ENCODE data around the gene USP6NL.

USP6NL gene

DNA sequence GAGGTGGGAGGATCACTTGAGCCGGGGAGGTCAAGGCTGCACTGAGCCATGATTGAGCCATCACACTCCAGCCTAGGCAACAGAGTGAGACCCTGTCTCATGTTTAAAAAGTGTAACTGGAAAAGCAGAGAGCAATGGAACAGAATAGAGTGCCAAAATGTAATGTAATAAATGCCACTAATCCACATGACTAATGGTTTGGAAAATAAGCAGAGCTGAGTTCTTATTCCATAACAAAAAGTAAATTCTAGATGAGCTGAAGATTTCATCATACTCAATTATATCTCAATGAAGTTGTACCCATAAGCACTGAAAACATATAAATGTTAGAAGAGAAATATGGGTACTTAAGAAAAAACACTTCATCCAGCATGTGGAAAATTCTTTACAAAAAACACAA, 132.6 kb downstream of the USP6NL start:
- no peak for DNase-seq (ENCODE audit: low read depth)

DNA sequence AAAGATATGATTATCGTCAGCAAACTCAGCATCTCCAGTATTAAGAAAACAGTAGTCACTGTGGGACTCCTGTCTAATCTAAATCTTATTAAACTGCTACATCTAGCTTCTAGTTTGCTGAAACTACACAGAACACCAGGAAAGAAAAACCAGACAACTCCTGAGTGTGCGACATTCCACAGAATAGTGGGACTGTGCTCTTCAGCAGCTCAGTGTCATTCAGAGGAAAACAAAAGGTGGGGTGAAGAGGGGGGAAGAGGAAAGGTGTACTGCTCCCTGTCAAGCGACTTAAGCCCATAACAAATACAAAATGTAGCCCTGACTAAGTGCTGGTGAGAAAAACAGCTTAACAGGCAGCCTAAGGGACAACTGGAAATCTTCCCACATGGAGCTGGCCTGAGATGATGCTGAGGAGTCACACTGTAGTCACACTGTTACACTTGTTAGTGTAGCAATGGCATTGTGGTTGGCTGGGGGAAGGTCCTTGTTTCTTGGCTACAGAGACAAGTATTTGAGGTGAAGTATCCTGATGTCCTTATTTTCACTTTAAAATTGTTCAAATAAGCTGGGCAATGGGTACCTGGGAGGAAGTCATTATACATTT, 135.5 kb downstream of the USP6NL start:
- no peak for DNase-seq (ENCODE audit: low read depth)

DNA sequence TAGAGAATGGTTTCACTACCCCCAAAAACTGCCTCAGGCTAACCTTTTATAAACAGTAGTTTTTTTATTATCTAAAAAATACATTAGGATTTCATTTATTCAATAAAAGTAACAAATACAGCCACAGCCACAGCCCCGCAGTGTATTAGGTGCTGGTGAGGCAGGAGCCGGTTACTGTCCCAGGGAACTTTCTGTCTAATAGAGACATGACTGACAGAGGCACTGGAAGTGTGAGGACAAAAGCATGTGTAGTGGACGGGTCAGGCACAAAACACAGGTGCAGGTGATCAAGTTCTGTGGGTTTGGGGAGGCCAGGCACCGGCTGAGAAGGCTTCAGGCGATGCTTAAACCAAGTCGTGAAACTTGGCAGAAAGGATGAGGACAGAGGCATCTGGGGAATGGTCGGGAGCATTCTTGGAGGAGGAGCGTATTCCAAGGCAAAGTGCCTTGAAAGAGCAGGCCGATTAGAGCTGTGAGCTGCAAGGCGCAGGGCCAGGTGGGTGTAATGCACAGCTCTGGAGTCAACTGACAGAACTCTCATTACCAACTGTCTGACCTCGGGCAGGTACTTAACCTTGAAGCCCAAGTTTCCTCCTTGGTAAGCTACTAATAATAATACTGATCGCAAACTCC, 138.2 kb downstream of the USP6NL start:
- no peak for DNase-seq (ENCODE audit: low read depth)

DNA sequence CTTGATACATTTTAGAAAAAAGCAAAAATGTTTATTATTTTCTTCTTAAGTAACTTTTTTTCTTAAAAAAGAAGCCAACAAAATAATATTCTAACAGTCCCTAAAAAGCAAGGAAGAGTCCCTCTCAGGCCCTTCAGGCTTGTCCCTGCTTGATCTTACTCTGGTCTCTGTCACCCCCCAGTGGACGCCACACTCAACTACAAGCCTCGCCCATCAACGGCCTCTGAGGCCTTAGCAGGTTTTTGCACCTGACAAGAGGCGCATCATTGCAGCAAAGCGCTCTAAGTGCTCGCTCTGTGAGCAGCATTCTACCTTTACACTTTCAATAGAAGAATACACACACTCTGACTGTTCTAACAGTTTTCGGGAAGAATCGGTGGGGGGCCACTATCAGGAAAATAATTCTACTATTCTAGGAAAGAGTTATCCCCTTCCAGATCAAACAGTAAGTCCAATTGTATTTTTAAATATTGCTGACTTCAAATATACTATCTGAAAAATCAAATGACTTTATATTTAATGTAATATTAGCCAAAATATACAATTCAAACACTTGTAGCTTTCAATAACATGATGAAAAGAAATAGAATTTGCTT, 139.2 kb downstream of the USP6NL start:
- DNase-seq (ENCODE audit: low read depth): peak; percentile 54

DNA sequence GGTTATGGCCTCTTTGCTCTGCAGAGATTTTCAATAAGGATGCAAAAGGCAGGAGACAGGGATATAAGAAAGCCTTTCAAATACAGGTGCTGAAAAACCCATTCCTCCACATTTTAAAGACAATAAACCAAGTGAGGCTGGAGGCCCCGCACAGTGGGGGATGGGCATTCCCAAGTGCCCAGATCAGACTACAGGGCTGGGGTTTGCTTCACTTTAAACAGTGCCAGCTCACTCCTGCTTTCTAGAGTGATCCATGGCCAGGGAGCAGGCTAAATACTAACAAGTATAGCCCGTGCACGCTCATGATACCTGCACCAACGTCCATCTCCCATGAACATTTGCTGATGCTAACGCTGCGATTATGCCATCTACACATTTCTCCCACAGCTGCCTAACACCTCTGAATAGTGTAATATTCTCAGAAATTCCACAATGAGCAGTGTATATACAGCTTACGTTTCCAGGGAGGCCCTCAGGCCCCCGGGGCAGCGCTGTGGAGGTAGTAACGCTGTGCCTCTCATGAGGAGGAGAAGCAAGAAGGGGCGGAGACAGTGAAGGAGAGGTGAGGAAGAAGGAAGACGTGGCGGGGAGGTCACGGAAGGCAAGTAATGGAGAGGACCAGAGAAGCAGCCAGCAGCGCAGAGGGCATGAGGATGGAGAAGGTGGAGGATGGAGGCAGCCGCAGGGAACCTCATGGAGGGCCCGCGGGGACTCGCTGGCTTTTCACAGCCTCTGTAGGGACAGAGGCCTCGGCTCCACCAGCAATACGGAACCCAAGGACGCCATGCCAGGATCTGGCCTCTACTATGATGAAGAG, 141.7 kb downstream of the USP6NL start:
- no peak for DNase-seq (ENCODE audit: low read depth)

DNA sequence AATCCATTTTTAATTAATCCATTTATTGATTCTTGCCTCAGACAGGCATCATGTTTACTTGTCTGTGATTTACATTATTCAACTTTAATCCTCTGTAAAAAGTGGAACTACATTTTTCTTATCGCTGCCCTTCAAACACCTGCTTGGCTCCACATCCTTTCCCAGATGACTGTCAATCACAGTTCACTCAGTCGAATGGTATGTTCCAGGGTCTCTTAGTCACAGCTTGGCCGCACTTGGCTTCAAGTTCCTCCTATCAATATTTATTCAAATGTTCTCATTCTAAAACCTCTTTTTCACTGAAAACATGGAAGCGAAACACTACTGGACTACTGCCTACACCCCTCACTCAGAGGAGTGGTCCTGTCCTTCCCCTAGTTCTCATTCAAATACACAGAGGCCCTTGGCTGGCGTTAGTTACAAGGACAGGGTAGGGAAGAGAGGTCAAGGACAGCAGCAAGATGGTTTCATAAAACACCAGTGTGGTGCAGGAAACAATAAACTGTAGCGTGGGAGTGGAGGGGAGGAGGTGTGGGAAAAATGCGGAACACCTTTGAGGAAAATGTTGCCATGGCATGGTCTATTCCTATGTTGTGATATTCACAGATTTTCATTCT, 143.2 kb downstream of the USP6NL start:
- no peak for DNase-seq (ENCODE audit: low read depth)

DNA sequence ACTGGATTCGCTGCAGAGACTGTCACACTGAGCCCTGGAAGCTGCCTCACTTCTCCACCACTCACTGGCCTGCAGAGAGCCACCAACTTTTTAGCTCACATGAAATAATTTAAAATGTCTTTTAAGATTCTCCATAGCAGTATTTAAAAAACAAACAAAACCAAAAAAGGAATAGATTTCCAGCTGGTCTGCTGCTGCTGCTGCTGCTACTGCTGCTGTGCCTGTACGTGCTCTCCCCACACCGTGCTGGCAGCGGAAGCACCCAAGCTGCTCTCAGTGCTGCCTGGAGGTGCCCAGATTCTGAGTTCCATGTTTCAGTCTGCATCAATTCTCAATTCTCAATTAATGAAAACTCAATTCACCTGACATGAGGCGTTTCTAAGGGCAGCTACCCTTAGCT, 146.0 kb downstream of the USP6NL start:
- no peak for DNase-seq (ENCODE audit: low read depth)

DNA sequence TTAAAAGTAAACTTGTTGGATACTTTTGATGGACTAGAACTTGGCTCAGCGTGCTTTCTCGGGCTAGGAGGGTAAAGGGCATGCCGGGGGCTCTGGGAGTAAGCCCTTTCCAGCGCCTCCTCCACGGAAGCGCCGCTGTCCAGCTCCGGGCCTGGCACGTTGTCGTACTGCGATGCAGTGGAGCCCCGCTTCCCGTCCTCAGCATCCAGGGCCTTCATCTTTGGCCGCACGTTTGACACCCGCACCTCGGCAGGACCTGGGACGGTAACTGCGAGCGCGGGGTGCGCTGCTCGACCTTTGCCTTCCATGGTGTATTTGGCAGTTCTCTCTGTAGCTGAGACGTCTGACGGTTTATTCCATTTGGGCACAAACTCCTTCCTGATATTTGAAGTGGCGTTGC, 148.3 kb downstream of the USP6NL start:
- DNase-seq (ENCODE audit: low read depth): no peak

DNA sequence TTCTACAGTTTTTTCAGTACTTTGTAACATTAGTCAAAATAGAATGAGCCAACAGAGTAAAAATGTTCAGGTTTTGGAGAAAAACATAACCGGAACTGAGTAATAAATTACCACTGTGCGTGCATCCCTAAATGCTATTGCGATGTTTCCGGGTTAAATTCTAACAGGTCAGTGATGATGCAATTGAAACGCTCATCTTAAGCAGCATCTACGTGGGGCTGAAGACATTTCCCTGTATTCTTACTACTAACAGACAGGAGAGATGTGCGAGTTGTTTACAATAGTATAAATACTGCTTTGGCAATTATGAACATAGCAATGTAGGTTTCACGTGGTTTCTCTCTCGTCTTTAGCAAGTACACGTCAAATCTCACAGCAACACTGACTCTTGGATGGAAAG, 149.4 kb downstream of the USP6NL start:
- no peak for DNase-seq (ENCODE audit: low read depth)

DNA sequence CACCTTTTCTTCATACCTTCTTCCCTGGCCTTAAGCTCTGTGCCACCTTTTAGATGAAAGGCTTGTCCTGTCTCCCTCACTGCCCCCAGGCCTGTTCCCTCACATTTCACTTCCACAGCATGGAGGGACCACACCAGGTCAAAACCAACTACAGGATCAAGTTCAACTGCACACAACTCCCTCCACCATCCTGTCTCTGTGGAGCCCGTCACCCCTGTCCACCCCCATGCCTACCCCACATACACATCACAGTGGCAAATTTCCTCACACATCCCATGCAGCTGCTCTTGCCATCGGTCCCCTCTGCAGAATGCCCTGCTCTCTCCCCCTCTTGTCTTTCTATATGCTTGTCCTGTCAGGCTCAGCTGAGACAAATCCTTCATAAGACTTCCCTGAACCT, 154.1 kb downstream of the USP6NL start:
- no peak for DNase-seq (ENCODE audit: low read depth)

DNA sequence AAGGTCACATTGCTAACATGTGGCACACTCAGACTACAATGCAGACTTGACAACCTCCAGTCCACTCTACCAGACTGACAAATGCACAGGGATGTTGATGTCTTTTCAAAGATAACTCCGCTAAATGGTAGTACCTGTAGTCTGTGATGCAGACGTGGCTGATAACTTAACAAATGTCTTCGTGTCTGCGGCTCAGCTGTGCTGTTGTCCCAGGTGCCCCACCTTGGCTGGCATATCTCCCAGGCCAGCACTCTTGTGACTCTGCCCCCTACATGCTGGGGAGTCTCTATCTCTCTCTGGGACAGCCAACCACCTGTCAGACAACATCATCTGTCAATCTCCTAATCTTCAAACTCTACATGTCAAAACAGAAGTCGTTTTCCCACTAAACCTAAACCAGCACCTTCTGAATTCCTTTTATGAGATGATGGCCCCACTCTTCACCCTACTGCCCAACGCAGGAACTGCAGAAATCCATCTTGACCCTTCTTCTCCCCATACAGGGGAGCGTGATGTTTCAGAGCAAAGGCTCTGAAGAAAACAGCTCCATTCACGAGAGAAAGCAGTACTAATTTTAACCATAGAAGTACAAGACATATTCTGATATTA, 156.4 kb downstream of the USP6NL start:
- DNase-seq (ENCODE audit: low read depth): no peak

DNA sequence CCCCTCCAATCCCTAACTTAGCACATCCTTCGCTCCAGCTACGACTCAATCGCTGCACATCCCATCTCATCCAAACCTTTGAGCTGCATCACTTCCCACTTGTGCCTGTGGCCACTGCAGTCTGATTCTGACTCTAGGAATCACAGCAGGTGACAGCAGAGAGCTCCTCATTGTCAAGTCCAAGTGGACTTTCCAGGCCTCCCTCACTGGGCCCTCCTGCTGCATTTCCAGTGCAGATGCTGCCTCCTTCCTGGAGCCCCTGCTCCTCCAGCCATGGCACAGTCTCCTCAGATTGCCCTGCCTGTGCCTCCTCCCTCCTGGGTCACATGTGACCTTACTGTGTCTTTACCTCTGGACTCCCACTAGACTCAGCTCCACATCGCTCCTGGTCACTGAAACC, 157.3 kb downstream of the USP6NL start:
- no peak for DNase-seq (ENCODE audit: low read depth)

DNA sequence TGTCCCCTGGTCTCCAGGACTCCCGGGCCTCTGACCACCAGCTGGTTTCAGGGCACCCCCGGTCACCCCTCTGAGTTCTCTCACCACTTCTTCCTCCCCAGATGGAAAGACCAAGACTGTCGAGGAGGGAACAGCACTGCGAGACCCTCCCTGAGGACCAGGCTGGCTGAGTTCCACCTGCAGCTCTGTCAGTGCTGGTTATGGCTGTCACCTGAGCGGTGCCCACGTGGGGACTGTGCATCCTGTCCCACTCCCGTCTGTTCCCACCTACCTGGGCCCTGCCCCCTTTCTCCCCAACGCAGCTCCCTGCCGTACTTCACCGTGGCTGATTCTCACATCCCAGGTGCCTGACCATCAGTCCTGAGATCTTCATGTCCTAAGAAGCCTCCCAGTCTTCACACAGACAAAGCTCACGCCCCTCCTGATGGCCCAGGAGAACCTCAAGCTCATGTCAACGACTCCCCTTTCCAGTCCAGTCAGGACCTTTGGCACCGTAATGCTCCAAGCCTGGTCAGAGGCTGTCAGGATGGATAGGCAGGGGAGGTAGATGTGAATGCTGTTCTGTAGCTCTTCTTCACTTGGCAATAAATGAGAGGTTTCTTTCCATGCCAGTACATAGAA, 159.7 kb downstream of the USP6NL start:
- DNase-seq (ENCODE audit: low read depth): no peak

DNA sequence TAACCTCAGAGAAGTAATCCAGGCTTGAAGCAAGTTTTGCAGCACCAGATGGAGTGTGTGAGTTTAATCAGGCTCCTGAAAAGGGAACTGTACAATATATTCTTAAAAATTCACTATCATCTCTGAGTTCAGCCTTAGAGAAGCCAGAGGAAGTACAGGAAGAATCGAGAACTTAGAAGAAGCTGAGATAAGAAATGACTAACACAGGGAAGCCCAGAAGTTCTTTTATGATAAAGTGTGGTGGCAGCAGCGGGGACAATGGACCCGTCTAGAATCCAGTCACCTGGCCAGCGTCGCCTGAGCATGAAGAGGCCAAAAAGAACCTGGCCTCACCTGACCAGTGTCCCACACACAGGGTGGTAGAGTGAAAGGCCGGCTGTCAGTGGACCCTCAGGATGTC, 161.0 kb downstream of the USP6NL start:
- no peak for DNase-seq (ENCODE audit: low read depth)

DNA sequence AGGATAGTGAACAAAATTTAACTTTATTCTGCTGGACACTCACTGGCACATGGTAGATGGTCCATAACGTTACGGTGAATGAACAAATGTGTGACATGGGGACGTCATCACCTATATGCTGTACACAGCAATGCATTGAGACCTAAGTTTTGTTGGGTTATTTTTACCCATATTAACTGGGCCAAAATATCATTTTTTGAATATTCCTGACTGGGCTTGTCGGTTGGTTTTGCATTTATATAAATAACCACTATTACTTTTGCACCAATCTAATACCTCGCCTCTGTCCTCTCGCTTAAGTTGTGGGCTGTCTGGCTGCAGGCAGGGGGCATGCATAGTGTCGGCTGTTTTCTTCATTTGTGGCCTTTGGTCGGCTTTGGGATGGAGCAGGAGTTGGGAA, 161.7 kb downstream of the USP6NL start:
- DNase-seq (ENCODE audit: low read depth): no peak

DNA sequence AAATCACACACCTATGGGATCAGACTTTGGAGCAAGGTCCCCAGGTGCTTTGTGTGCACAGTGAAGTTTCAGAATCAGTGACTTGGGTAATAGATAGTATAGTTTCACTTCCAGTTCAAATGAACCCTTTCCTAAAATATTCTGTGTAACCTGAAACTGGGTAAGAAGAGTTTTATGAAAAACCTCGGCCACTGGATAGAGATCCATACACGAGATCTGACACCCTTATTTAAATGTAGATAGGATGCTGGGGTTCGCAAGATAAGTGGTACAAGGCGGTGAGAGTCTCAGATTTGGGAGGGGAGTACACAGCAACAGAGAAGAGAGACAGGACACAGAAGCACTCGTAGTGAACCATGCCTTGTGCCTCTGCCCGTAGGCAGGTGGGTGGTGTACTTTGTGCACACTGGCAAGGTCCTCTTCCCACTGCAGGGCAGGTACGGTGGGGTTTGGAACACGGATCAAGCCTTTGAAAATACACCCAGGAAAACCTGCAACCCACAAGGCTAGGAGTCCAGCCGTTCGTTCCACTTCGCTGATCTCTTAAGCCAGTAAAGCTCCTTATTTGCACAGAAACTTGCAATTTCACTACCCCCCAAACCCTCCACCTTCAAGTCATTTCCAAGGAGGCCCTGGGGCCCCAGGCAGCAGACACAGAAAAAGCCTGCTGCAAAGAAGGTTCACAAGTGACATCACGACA, 162.8 kb downstream of the USP6NL start:
- no peak for DNase-seq (ENCODE audit: low read depth)

DNA sequence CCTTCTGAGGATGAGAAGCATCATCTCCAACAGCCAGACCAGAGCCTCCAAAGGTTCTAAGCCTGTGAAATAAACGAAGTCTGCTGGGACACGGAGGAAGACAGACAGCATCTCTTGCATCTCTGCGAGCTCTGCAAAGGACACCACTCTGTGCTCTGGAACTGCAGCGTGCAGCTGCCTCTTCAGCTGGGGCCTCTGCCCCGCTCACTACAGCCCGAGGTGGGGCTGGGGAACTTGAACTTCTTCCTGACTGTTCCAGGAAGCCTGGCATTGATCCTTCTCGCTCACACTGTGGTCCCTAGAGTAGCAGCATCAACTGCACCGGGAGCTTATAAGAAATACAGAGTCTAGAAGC, 163.3 kb downstream of the USP6NL start:
- DNase-seq (ENCODE audit: low read depth): no peak

DNA sequence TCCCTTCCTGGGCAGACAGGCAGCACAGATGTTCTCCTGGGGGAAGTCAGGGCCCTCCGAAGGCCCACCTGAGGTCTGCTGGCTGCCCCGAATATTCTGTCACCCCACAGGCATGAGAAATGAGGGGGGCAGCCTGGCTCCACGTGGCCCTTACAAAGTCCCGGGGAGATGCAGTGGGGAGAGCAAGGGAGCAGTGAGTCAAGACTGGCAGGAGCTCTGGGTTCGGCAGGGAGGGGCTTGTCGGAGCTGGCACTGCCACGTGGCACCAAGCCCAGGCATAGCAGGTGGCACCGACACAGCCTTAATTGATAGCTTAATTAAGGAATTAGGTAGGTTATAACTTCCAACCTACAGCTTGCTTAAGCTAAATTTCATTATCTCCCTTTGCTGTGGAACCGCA, 163.9 kb downstream of the USP6NL start:
- DNase-seq (ENCODE audit: low read depth): no peak

DNA sequence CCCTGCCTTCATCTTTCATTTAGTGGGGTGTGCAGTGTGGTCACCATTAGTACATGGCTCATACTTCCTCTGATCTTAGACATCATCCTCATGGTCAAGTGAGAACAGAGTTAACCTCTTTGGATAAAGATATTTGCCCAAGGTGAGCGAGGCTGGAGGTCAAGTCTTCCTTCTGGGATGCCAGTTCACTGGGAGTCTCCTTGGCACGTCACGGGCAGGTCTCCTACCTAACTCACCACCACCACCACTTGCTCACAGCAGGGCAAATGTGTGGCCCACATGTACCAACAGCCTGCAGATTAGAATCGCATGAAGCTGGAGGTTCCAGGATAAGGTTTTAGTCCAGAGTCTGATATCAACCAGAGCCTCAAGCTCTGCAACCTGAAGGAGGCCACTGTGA, 164.6 kb downstream of the USP6NL start:
- DNase-seq (ENCODE audit: low read depth): no peak

DNA sequence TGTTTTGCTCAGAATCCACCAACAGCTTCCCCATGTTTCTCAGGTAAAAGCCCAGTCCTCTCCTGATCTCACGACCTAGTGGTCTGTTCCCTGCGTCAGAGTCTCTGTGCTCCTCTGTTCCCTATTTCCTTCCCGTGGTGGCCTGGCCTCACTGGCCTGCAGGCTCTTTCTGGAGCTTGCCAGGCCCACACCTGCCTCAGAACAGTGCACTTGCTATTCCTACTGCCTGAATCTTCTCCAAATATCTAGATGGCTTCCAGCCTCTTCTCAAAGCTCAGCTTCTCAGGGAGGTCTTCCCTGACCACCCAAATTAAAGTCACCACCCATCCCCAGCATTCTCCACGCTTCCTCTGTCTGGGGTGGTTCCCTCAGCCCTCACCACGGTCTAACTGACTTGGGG, 165.3 kb downstream of the USP6NL start:
- DNase-seq (ENCODE audit: low read depth): no peak

DNA sequence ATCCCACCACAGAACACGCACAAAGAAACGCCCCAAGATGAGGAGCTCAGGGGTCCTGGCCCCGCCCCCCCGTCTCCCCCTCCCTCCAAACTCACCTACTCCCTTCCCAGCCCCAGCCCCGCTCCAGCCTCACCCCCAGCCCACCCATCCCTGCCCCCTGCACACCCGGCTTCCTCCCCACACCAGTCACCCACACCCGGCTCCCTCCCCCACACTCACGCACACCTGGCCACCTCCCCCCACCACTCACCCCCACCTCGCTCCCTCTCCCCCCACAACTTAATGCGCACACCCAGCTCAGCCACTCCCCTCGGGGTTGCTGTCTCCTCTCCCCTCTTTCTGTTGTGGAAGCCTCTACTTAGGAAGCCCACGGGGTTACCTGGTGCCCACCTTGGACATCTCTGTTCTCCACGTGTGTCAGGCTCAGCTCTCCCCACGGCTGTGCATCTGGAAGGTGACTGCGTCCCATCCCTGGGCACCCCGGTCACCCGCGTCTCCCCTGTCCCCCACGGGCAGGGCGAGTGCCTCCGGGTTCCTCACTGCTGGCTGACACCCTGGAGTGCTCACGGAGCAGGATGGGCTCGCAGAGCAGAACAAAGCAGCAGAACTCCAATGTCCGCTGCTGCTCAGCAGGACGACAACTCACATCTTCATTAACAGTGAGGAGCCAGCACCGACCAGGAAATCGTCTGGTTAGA, 166.8 kb downstream of the USP6NL start:
- no peak for DNase-seq (ENCODE audit: low read depth)

All from stimulated activated CD4-positive, alpha-beta T cell treated with anti-CD3 and anti-CD28 coated beads, Interleukin-2, amount 100 ng/mL, for 4 hours (primary cell).